ENCODE results near the gene SCAPER.

Gene SCAPER

DNA sequence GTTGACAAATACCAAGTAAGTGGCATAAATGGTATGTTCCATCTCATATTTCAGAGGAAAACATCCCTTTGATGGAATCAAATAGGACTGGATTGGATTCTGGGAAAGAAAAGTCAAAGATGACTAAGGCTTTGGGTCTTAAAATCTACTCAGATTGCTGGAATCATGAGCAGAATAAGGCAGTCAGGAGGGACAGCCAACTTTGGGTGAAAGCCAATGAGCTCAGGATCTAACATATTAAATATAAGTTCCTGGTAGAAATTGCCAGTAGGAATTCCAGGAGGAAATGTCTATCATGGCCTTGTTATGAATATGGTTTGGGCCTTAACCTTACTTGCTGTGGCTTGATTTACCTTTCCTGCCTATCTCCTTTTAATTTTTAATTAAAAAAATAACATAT is 513.3 kb downstream of the SCAPER start:
- TF ChIP-seq POLR2AphosphoS5 (IDR thresholded peaks at IDR 0.05; ENCODE audit: low read depth, low read length) (no peak), FOXP2 (optimal IDR thresholded peaks at IDR 0.05; ENCODE audit: borderline replicate concordance, extremely low read depth, extremely low read length, insufficient read depth) (no peak), TAF1 (IDR thresholded peaks at IDR 0.05; ENCODE audit: borderline replicate concordance, insufficient read depth, low read length) (no peak), SIN3A (IDR thresholded peaks at IDR 0.05; ENCODE audit: borderline replicate concordance, insufficient read depth, low read length) (no peak)
- TF ChIP-seq, protein P1, sequence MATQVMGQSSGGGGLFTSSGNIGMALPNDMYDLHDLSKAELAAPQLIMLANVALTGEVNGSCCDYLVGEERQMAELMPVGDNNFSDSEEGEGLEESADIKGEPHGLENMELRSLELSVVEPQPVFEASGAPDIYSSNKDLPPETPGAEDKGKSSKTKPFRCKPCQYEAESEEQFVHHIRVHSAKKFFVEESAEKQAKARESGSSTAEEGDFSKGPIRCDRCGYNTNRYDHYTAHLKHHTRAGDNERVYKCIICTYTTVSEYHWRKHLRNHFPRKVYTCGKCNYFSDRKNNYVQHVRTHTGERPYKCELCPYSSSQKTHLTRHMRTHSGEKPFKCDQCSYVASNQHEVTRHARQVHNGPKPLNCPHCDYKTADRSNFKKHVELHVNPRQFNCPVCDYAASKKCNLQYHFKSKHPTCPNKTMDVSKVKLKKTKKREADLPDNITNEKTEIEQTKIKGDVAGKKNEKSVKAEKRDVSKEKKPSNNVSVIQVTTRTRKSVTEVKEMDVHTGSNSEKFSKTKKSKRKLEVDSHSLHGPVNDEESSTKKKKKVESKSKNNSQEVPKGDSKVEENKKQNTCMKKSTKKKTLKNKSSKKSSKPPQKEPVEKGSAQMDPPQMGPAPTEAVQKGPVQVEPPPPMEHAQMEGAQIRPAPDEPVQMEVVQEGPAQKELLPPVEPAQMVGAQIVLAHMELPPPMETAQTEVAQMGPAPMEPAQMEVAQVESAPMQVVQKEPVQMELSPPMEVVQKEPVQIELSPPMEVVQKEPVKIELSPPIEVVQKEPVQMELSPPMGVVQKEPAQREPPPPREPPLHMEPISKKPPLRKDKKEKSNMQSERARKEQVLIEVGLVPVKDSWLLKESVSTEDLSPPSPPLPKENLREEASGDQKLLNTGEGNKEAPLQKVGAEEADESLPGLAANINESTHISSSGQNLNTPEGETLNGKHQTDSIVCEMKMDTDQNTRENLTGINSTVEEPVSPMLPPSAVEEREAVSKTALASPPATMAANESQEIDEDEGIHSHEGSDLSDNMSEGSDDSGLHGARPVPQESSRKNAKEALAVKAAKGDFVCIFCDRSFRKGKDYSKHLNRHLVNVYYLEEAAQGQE (IDR thresholded peaks at IDR 0.05; ENCODE audit: insufficient read depth in 1 of 2, low read depth in 2 of 2, low read length in 2 of 2) = no peak

DNA sequence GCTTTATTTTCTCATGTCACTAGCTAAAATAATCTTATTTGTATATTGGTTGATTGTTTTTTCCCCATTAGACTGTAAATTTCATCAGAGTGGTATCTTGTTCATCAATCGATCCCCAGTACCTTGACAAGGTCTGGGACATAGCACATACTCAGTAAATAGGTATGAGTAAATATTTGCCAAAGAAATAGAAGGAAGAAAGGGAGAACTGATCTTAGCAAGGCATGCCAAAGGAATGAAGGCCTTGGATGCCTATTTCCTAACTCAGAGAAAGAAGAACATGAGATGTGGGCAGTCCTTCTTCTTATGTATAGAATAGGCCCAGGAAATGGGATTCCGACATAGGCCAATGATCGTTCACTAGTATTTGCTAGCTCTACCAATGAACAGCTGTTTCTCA is 513.8 kb downstream of the SCAPER start:
- TF ChIP-seq TAF1 (IDR thresholded peaks at IDR 0.05; ENCODE audit: borderline replicate concordance, insufficient read depth, low read length) = no peak
- TF ChIP-seq, protein P1 (IDR thresholded peaks at IDR 0.05; ENCODE audit: insufficient read depth in 1 of 2, low read depth in 2 of 2, low read length in 2 of 2) = no peak
- TF ChIP-seq FOXP2 (optimal IDR thresholded peaks at IDR 0.05; ENCODE audit: borderline replicate concordance, extremely low read depth, extremely low read length, insufficient read depth) = no peak
- no peak for TF ChIP-seq POLR2AphosphoS5 (IDR thresholded peaks at IDR 0.05; ENCODE audit: low read depth, low read length)
- no peak for TF ChIP-seq SIN3A (IDR thresholded peaks at IDR 0.05; ENCODE audit: borderline replicate concordance, insufficient read depth, low read length)

GRCh38 chr15:76390571-76390970 is 514.6 kb downstream of the SCAPER start:
- TF ChIP-seq FOXP2 (optimal IDR thresholded peaks at IDR 0.05; ENCODE audit: borderline replicate concordance, extremely low read depth, extremely low read length, insufficient read depth) = no peak
- no peak for TF ChIP-seq SIN3A (IDR thresholded peaks at IDR 0.05; ENCODE audit: borderline replicate concordance, insufficient read depth, low read length)
- TF ChIP-seq POLR2AphosphoS5 (IDR thresholded peaks at IDR 0.05; ENCODE audit: low read depth, low read length) = no peak
- TF ChIP-seq, protein P1 (IDR thresholded peaks at IDR 0.05; ENCODE audit: insufficient read depth in 1 of 2, low read depth in 2 of 2, low read length in 2 of 2) = no peak
- TF ChIP-seq TAF1 (IDR thresholded peaks at IDR 0.05; ENCODE audit: borderline replicate concordance, insufficient read depth, low read length) = no peak

DNA sequence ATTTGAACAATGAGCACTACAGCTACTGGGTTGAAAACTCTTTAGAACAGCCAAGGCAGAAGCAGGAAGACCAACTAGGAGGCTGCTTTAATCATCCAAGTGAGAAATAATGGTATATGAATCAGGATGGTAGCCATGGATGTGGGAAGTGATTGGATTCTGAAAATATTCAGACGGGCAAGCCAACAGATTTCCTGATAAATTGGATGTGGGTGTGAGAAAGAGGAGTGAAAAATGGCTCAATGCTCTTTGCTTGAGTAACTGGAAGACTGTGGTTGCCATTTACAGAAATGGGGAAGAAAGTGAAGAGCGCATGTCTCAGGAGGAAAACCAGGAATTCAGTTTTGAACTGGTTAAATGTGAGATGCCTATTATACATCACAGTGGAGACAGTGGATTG is 518.2 kb downstream of the SCAPER start:
- TF ChIP-seq, protein P1 (IDR thresholded peaks at IDR 0.05; ENCODE audit: insufficient read depth in 1 of 2, low read depth in 2 of 2, low read length in 2 of 2) = no peak
- no peak for TF ChIP-seq SIN3A (IDR thresholded peaks at IDR 0.05; ENCODE audit: borderline replicate concordance, insufficient read depth, low read length)
- no peak for TF ChIP-seq FOXP2 (optimal IDR thresholded peaks at IDR 0.05; ENCODE audit: borderline replicate concordance, extremely low read depth, extremely low read length, insufficient read depth)
- no peak for TF ChIP-seq TAF1 (IDR thresholded peaks at IDR 0.05; ENCODE audit: borderline replicate concordance, insufficient read depth, low read length)
- no peak for TF ChIP-seq POLR2AphosphoS5 (IDR thresholded peaks at IDR 0.05; ENCODE audit: low read depth, low read length)

DNA sequence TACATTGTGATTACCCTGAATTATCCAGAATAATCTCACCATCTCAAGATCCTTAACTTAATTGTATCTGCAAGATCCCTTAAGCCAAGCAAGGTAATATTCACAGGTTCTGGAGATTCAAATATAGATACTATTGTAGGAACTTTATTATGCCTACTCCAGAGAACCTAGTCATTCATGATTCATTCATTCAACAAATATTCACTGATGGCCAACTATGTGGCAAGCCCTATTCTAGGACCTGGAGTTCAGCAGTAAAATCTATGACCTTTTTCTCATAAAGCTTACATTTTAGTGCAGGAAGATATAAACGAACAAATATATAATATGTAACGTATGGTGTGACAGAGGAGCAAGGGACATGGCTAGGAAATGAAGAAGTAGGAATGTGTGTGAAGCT is 519.0 kb downstream of the SCAPER start:
- TF ChIP-seq SIN3A (IDR thresholded peaks at IDR 0.05; ENCODE audit: borderline replicate concordance, insufficient read depth, low read length) = no peak
- no peak for TF ChIP-seq FOXP2 (optimal IDR thresholded peaks at IDR 0.05; ENCODE audit: borderline replicate concordance, extremely low read depth, extremely low read length, insufficient read depth)
- TF ChIP-seq POLR2AphosphoS5 (IDR thresholded peaks at IDR 0.05; ENCODE audit: low read depth, low read length) = no peak
- TF ChIP-seq, protein P1 (IDR thresholded peaks at IDR 0.05; ENCODE audit: insufficient read depth in 1 of 2, low read depth in 2 of 2, low read length in 2 of 2) = no peak
- TF ChIP-seq TAF1 (IDR thresholded peaks at IDR 0.05; ENCODE audit: borderline replicate concordance, insufficient read depth, low read length) = no peak

All from PFSK-1 (cell line).